Measurements from ENCODE around the gene BCOR.

DNA sequence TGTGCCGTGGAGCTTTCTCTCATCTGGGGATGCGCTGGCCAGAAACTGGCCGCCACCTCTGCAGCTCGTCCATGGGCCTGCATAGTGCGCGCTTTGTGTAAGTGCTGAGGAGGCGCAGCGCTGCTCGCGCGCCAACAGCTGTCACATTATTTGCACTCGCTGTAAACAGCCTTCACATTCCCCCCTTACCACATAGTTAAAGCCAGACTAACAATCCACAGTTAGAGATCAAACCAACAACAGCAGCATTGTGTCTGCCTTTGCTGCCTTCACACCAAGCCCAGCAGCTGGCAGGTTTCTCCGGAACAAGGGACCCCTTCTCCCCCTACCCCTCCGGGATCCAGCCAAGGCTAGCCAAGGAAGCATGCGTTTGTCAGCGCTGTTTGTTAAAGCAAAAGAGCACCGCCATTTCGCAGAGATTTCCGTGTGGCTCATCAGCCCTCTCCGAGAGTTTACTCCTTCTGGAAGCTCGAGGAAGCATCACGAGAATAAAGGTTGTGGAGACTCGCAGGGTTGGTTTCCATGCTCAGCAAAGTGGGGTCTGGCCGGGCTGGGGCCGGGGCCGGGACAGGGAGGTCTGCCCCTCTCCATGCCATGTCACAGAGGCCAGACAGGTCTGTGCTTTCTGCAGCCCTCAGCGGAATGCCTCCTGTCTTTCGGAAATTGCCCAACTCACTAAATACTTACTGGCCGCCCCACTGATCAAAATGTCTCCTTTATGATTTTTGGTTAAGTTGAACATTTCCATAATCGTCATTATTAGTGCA, 11.0 kb downstream of the BCOR start:
- TF ChIP-seq, protein P1, sequence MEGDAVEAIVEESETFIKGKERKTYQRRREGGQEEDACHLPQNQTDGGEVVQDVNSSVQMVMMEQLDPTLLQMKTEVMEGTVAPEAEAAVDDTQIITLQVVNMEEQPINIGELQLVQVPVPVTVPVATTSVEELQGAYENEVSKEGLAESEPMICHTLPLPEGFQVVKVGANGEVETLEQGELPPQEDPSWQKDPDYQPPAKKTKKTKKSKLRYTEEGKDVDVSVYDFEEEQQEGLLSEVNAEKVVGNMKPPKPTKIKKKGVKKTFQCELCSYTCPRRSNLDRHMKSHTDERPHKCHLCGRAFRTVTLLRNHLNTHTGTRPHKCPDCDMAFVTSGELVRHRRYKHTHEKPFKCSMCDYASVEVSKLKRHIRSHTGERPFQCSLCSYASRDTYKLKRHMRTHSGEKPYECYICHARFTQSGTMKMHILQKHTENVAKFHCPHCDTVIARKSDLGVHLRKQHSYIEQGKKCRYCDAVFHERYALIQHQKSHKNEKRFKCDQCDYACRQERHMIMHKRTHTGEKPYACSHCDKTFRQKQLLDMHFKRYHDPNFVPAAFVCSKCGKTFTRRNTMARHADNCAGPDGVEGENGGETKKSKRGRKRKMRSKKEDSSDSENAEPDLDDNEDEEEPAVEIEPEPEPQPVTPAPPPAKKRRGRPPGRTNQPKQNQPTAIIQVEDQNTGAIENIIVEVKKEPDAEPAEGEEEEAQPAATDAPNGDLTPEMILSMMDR (IDR thresholded peaks at IDR 0.05; ENCODE audit: low read depth, low read length, missing input control): no peak
- TF ChIP-seq JUND (IDR thresholded peaks at IDR 0.05): no peak
- no peak for TF ChIP-seq RAD21 (IDR thresholded peaks at IDR 0.05)
- TF ChIP-seq, protein P2, sequence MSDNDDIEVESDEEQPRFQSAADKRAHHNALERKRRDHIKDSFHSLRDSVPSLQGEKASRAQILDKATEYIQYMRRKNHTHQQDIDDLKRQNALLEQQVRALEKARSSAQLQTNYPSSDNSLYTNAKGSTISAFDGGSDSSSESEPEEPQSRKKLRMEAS (IDR thresholded peaks at IDR 0.05): no peak
